Measurements from ENCODE around the gene MYOZ2. TPM values are rescaled to one million over a fixed set of nuclear protein-coding genes. Genes with fewer than 3 reads are reported as not detected.

The MYOZ2 gene
- total and polyA plus RNA-seq, 2 of the 13 experiments (the other 11 are each of a cell fraction or from before 2014, with no cell fraction given), result 0.03 TPM; not detected in 1

- H3K79me2 ChIP-seq (ENCODE audit: insufficient read depth, low read length), result no peaks in the 10 kb centered on the region
- ChIA-PET CTCF (ENCODE audit: low intra/inter-chr PET ratio, low total read pairs) (no interaction called here), POLR2A (no interaction called here)
- no peaks in the 10 kb centered on the region for H3K36me3 ChIP-seq (replicated peaks in 1 of 2; ENCODE audit: control insufficient read depth in 1 of 2, insufficient read depth in 2 of 2, low read length in 2 of 2)
- intact Hi-C loops (cut with micrococcal nuclease; ENCODE audit: unreplicated experiment) (no loop called here), in situ Hi-C loops (cut with HindIII; ENCODE audit: extremely low pct_ligation_motif_present, low pct_unique_long_range_greater_than_20kb) (no loop called here)
- BruUV-seq (replicated peaks), result no TSS peak
- no peak for TF ChIP-seq KDM1A (CRISPR knock-in tag; IDR thresholded peaks at IDR 0.05)
- no peak for TF ChIP-seq ZNF704 (CRISPR knock-in tag; IDR thresholded peaks at IDR 0.05; ENCODE audit: borderline replicate concordance)
- no peak for TF ChIP-seq PRDM15 (CRISPR knock-in tag; IDR thresholded peaks at IDR 0.05)
- no peak for TF ChIP-seq ZNF614 (CRISPR knock-in tag; IDR thresholded peaks at IDR 0.05; ENCODE audit: borderline replicate concordance)
- no peak for TF ChIP-seq MXD1 (CRISPR knock-in tag; IDR thresholded peaks at IDR 0.05)
- TF ChIP-seq MYC (CRISPR knock-in tag; IDR thresholded peaks at IDR 0.05; ENCODE audit: borderline replicate concordance), result no peak
- no peak for TF ChIP-seq CREBL2 (CRISPR knock-in tag; IDR thresholded peaks at IDR 0.05; ENCODE audit: borderline replicate concordance)
- no peak for TF ChIP-seq MAFF (IDR thresholded peaks at IDR 0.05; ENCODE audit: low read depth, low read length)
- TF ChIP-seq ZBTB3 (CRISPR knock-in tag; IDR thresholded peaks at IDR 0.05; ENCODE audit: borderline replicate concordance, low read depth), result no peak
- TF ChIP-seq ZSCAN12 (CRISPR knock-in tag; IDR thresholded peaks at IDR 0.05), result no peak
- no peak for FAIRE-seq
- no peak overlapping the region for H2AFZ ChIP-seq (ENCODE audit: low read length)
- no peak overlapping the region for H3K9ac ChIP-seq (ENCODE audit: insufficient read depth, low read depth, low read length)
- H3K9me3 ChIP-seq (ENCODE audit: low read length), result no peaks in the 10 kb centered on the region
- H4K20me1 ChIP-seq (ENCODE audit: insufficient read depth, low read length), result no peaks in the 10 kb centered on the region
- no peak for ATAC-seq
- H3K27me3 ChIP-seq (ENCODE audit: control insufficient read depth in 1 of 2, insufficient read depth in 2 of 2, low read length in 2 of 2), result no peaks in the 10 kb centered on the region; a peak in 1 of 5 replicates
- H3K4me3 ChIP-seq (replicated peaks in 1 of 3; ENCODE audit: insufficient read depth in 1 of 3, low read depth in 2 of 3, low read length in 3 of 3), result no peak overlapping the region
- no peaks in the 10 kb centered on the region for H3K4me1 ChIP-seq (ENCODE audit: insufficient read depth, low read length)
- no peak for DNase-seq (ENCODE audit: low spot score)
- no peak overlapping the region for H3K4me2 ChIP-seq (ENCODE audit: low read depth, low read length)
- H3K27ac ChIP-seq (ENCODE audit: extremely low read length, insufficient read depth, low read length), result no peak overlapping the region
These were observed 34.6 kb downstream of the MYOZ2 start for GRCh38 chr4:119170195-119170594.

Measured in HepG2 (cell line).